ENCODE data around the gene RHBDD2.
A peak's percentile ranks its signal among the peaks of the same experiment; 100 is the strongest.
"Not testable (repeated sequence)": the region's sequence is repeated elsewhere in the genome, so short reads cannot be mapped to it uniquely, and the experiment has no call there.

Gene RHBDD2

DNA sequence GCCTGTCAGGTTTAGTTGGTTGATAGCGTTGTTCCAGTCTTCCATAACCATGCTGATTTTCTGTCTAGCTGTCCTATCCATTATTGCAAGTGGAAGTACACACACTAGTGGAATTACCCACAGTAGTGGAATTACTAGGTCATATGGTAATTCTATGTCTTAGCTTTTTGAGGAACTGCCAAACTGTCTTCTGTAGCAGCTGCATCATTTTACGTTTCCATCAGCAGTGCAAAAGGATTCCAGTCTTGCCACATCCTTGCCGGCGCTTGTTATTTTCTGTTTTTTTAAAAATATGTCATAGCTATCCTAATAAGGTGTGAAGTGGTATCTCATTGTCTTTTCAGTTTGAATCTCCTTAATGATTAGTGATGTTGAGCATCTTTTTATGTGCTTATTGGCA lies 17.2 kb upstream of the RHBDD2 start (continued):
- TF ChIP-seq, protein P1, sequence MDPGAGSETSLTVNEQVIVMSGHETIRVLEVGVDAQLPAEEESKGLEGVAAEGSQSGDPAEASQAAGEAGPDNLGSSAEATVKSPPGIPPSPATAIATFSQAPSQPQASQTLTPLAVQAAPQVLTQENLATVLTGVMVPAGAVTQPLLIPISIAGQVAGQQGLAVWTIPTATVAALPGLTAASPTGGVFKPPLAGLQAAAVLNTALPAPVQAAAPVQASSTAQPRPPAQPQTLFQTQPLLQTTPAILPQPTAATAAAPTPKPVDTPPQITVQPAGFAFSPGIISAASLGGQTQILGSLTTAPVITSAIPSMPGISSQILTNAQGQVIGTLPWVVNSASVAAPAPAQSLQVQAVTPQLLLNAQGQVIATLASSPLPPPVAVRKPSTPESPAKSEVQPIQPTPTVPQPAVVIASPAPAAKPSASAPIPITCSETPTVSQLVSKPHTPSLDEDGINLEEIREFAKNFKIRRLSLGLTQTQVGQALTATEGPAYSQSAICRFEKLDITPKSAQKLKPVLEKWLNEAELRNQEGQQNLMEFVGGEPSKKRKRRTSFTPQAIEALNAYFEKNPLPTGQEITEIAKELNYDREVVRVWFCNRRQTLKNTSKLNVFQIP (CRISPR knock-in tag; IDR thresholded peaks at IDR 0.05; ENCODE audit: borderline replicate concordance, low read depth) = no peak
- TF ChIP-seq SNAI2 (CRISPR knock-in tag; IDR thresholded peaks at IDR 0.05) (no peak), BACH2 (CRISPR knock-in tag; IDR thresholded peaks at IDR 0.05; ENCODE audit: borderline replicate concordance) (no peak), ZNF8 (CRISPR knock-in tag; IDR thresholded peaks at IDR 0.05) (no peak)

DNA sequence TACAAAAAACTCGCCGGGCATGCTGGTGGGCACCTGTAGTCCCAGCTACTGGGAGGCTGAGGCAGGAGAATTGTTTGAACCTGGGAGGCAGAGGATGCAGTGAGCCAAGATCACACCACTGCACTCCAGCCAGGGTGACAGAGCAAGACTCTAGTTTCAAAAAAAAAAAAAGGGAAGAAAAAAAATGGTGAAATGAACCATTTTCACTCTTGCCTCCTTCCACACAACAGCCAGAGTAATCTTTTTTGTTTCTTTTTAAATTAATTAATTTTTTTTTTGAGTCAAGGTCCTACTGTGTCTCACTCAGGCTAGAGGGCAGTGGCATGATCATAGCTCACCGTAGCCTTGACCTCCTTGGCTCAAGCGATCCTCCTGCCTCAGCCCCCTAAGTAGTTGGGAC lies 14.6 kb upstream of the RHBDD2 start:
- not testable (repeated sequence) for ATAC-seq

DNA sequence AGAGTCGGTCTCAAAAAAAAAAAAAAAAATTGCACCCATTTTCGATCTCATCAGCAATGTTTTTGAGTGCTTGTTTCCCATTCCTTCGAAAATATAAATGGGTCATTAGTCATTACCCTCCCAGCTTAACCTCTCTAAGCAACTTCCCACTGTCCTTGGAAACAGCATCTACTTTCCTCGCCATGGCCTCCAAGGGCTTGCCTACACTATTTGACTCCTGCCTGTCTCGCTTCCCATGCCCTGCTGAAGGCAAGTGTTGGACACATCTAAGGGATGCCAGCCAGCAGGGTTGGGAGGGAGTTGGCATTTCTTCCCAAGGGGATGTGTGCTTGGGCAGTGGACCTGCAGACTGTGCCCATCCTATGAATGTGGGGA lies 12.7 kb upstream of the RHBDD2 start:
- ATAC-seq = peak; percentile 71
- TF ChIP-seq ZFP3 (CRISPR knock-in tag; IDR thresholded peaks at IDR 0.05) = no peak
- no peak for TF ChIP-seq TOX (CRISPR knock-in tag; IDR thresholded peaks at IDR 0.05; ENCODE audit: borderline replicate concordance)
- TF ChIP-seq, protein P1 (CRISPR knock-in tag; IDR thresholded peaks at IDR 0.05; ENCODE audit: borderline replicate concordance, low read depth) = no peak
- no peak for TF ChIP-seq BACH2 (CRISPR knock-in tag; IDR thresholded peaks at IDR 0.05; ENCODE audit: borderline replicate concordance)

DNA sequence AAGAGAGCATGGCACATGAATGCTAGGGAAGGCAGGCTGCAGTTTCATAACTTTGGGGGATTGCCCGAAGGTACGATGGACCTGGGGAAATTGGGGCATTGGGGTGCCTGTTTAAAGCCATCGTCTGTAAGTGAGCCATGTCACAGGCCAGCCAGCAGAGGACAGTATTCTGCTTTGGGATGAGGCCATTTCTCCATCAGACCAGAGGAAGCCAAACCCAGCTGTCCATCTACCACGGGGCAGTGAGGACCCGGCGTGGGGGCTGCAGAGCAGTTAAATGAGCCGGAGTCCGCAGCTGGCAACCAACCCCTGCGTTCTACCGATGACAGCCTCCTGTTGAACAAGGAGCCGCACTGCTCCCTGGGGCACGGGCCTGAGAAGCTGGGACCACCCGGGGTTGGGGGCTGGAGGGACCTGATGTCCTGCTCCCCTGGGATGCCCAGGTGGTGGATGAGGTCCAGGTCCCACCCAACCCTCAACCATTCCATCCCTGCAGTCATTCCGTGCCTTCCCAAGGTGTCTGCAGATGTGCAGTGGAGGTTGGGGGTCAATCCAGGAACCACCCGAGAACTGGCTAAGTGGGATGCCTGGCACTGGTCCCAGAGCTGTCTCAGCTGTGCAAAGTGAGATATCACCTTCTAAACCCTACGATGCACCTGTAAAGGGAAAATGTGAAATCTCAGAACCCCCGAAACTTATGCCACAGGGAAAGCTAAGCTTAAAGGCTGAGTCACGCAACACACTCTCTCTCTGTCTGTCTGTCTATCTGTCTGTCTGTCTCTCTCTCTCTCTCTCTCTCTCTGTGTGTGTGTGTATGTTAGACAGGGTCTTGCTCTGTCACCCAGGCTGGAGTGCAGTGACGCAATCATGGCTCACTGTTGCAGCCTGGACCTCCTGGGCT lies 12.1 kb upstream of the RHBDD2 start:
- TF ChIP-seq BACH2 (CRISPR knock-in tag; IDR thresholded peaks at IDR 0.05; ENCODE audit: borderline replicate concordance) = no peak
- TF ChIP-seq ISL1 (CRISPR knock-in tag; IDR thresholded peaks at IDR 0.05) = no peak
- TF ChIP-seq, protein P2, sequence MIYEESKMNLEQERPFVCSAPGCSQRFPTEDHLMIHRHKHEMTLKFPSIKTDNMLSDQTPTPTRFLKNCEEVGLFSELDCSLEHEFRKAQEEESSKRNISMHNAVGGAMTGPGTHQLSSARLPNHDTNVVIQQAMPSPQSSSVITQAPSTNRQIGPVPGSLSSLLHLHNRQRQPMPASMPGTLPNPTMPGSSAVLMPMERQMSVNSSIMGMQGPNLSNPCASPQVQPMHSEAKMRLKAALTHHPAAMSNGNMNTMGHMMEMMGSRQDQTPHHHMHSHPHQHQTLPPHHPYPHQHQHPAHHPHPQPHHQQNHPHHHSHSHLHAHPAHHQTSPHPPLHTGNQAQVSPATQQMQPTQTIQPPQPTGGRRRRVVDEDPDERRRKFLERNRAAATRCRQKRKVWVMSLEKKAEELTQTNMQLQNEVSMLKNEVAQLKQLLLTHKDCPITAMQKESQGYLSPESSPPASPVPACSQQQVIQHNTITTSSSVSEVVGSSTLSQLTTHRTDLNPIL (CRISPR knock-in tag; IDR thresholded peaks at IDR 0.05; ENCODE audit: low read depth) = no peak
- TF ChIP-seq ESRRG (CRISPR knock-in tag; IDR thresholded peaks at IDR 0.05) = no peak
- TF ChIP-seq RARB (CRISPR knock-in tag; IDR thresholded peaks at IDR 0.05) = no peak
- TF ChIP-seq GLIS3 (CRISPR knock-in tag; IDR thresholded peaks at IDR 0.05) = no peak
- TF ChIP-seq ZNF565 (CRISPR knock-in tag; conservative IDR thresholded peaks at IDR 0.05; ENCODE audit: low read depth) = no peak
- no peak for TF ChIP-seq TOX (CRISPR knock-in tag; IDR thresholded peaks at IDR 0.05; ENCODE audit: borderline replicate concordance)
- no peak for TF ChIP-seq SNAI2 (CRISPR knock-in tag; IDR thresholded peaks at IDR 0.05)
- TF ChIP-seq ZC3H10 (CRISPR knock-in tag; IDR thresholded peaks at IDR 0.05) = no peak
- TF ChIP-seq, protein P1 (CRISPR knock-in tag; IDR thresholded peaks at IDR 0.05; ENCODE audit: borderline replicate concordance, low read depth) = no peak
- TF ChIP-seq OSR1 (CRISPR knock-in tag; IDR thresholded peaks at IDR 0.05) = no peak
- ATAC-seq = peak; percentile 98

DNA sequence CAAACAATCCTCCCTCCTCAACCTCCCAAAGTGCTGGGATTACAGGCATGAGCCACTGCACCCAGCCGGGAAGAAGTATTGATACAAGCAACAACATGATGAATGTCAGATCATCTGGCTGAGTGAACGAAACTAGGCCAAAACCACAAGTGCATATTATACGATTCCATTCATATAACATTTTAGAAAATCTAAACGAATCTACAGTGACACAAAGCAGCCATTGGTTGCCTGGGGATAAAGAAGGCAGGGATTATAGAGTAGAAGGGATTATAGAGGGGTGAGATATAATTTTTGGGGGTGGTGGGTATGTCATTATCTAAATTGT lies 11.5 kb upstream of the RHBDD2 start:
- TF ChIP-seq ZNF8 (CRISPR knock-in tag; IDR thresholded peaks at IDR 0.05) (no peak), ESRRG (CRISPR knock-in tag; IDR thresholded peaks at IDR 0.05) (no peak)
- TF ChIP-seq, protein P3, sequence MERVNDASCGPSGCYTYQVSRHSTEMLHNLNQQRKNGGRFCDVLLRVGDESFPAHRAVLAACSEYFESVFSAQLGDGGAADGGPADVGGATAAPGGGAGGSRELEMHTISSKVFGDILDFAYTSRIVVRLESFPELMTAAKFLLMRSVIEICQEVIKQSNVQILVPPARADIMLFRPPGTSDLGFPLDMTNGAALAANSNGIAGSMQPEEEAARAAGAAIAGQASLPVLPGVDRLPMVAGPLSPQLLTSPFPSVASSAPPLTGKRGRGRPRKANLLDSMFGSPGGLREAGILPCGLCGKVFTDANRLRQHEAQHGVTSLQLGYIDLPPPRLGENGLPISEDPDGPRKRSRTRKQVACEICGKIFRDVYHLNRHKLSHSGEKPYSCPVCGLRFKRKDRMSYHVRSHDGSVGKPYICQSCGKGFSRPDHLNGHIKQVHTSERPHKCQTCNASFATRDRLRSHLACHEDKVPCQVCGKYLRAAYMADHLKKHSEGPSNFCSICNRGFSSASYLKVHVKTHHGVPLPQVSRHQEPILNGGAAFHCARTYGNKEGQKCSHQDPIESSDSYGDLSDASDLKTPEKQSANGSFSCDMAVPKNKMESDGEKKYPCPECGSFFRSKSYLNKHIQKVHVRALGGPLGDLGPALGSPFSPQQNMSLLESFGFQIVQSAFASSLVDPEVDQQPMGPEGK (CRISPR knock-in tag; IDR thresholded peaks at IDR 0.05; ENCODE audit: borderline replicate concordance) = no peak
- TF ChIP-seq, protein P1 (CRISPR knock-in tag; IDR thresholded peaks at IDR 0.05; ENCODE audit: borderline replicate concordance, low read depth) = no peak
- ATAC-seq = no peak

Measured in SK-N-SH treated with all-trans-retinoic acid at 6 μM for 48 hours (cell line).